DND-41 (cell line): ENCODE data around the gene HSPG2.

ENCODE experiments used
- CTCF ChIP-seq: IDR thresholded peaks from 2 replicates; pipeline ENCODE4 v1.5.1; 2012; ENCODE audit warnings: borderline replicate concordance, low read length, moderate library complexity, mild to moderate bottlenecking; ENCODE audit not compliant: poor library complexity, severe bottlenecking; ENCODE audit errors: extremely low read depth
- EZH2 ChIP-seq: IDR thresholded peaks from 3 replicates; pipeline ENCODE4 v1.6.1; 2012; ENCODE audit warnings: borderline replicate concordance, low read depth, mild to moderate bottlenecking, moderate library complexity, low read length, inconsistent platforms; ENCODE audit not compliant: severe bottlenecking

GRCh38 chr1:21833392-21833976 lies 103.6 kb downstream of the HSPG2 start:
- TF ChIP-seq CTCF: no peak
- no peak for TF ChIP-seq EZH2
